Measurements from ENCODE around the gene CDH10. TPM values are rescaled to one million over a fixed set of nuclear protein-coding genes. Genes with fewer than 3 reads are reported as not detected.

Gene CDH10
- total RNA-seq, 2 donors from 2014 or later, result not detected

- H3K9me3 Mint-ChIP-seq, result peaks cover 2% of the 10 kb centered on the region
- no peaks in the 10 kb centered on the region for H3K4me1 Mint-ChIP-seq
- H3K4me3 Mint-ChIP-seq, result no peak overlapping the region
- H3K36me3 Mint-ChIP-seq (ENCODE audit: low read depth), result no peaks in the 10 kb centered on the region
- no peak for ATAC-seq (replicated peaks)
- no peaks in the 10 kb centered on the region for H3K27me3 Mint-ChIP-seq
- no peak overlapping the region for H3K27ac Mint-ChIP-seq
Measured at GRCh38 chr5:24624872-24625271, 19.9 kb downstream of the CDH10 start.

GRCh38 chr5:24623624-24624023, 21.2 kb downstream of the CDH10 start:
- Mint-ChIP-seq H3K4me1 (no peaks in the 10 kb centered on the region), H3K9me3 (peaks cover 5% of the 10 kb centered on the region), H3K27me3 (no peaks in the 10 kb centered on the region), H3K36me3 (ENCODE audit: low read depth) (no peaks in the 10 kb centered on the region), H3K4me3 (no peak overlapping the region), H3K27ac (no peak overlapping the region)
- no peak for ATAC-seq (replicated peaks)

- no peak for ATAC-seq (replicated peaks)
- Mint-ChIP-seq H3K27ac (no peak overlapping the region), H3K9me3 (peaks cover 5% of the 10 kb centered on the region), H3K4me1 (no peaks in the 10 kb centered on the region), H3K4me3 (no peak overlapping the region), H3K36me3 (ENCODE audit: low read depth) (no peaks in the 10 kb centered on the region), H3K27me3 (no peaks in the 10 kb centered on the region)
Measured at GRCh38 chr5:24623031-24623430, 21.7 kb downstream of the CDH10 start.

GRCh38 chr5:24621792-24622191, 23.0 kb downstream of the CDH10 start:
- H3K4me3 Mint-ChIP-seq, result no peak overlapping the region
- H3K9me3 Mint-ChIP-seq, result peaks cover 5% of the 10 kb centered on the region
- ATAC-seq (replicated peaks), result no peak
- no peaks in the 10 kb centered on the region for H3K36me3 Mint-ChIP-seq (ENCODE audit: low read depth)
- no peaks in the 10 kb centered on the region for H3K27me3 Mint-ChIP-seq
- H3K4me1 Mint-ChIP-seq, result no peaks in the 10 kb centered on the region
- no peak overlapping the region for H3K27ac Mint-ChIP-seq

- H3K9me3 Mint-ChIP-seq, result peaks cover 12% of the 10 kb centered on the region
- ATAC-seq (replicated peaks), result no peak
- no peaks in the 10 kb centered on the region for H3K36me3 Mint-ChIP-seq (ENCODE audit: low read depth)
- H3K4me1 Mint-ChIP-seq, result no peaks in the 10 kb centered on the region
- no peaks in the 10 kb centered on the region for H3K27me3 Mint-ChIP-seq
- H3K27ac Mint-ChIP-seq, result no peak overlapping the region
- H3K4me3 Mint-ChIP-seq, result no peak overlapping the region
Measured at GRCh38 chr5:24616566-24616965, 28.2 kb downstream of the CDH10 start.

GRCh38 chr5:24615159-24615558, 29.6 kb downstream of the CDH10 start:
- no peak for ATAC-seq (replicated peaks)
- Mint-ChIP-seq H3K27ac (no peak overlapping the region), H3K4me3 (no peak overlapping the region), H3K36me3 (ENCODE audit: low read depth) (no peaks in the 10 kb centered on the region), H3K9me3 (peaks cover 13% of the 10 kb centered on the region), H3K27me3 (no peaks in the 10 kb centered on the region), H3K4me1 (no peaks in the 10 kb centered on the region)

GRCh38 chr5:24609706-24610105, 35.1 kb downstream of the CDH10 start:
- ATAC-seq (replicated peaks), result no peak
- Mint-ChIP-seq H3K27ac (no peak overlapping the region), H3K9me3 (peaks cover 11% of the 10 kb centered on the region), H3K4me1 (no peaks in the 10 kb centered on the region), H3K36me3 (ENCODE audit: low read depth) (no peaks in the 10 kb centered on the region), H3K4me3 (no peak overlapping the region), H3K27me3 (no peaks in the 10 kb centered on the region)

- Mint-ChIP-seq H3K27me3 (no peaks in the 10 kb centered on the region), H3K9me3 (peaks cover 11% of the 10 kb centered on the region), H3K4me1 (no peaks in the 10 kb centered on the region), H3K36me3 (ENCODE audit: low read depth) (no peaks in the 10 kb centered on the region), H3K27ac (no peak overlapping the region), H3K4me3 (no peak overlapping the region)
- no peak for ATAC-seq (replicated peaks)
Measured at GRCh38 chr5:24606971-24607370, 37.8 kb downstream of the CDH10 start.

- H3K9me3 Mint-ChIP-seq, result peaks cover 10% of the 10 kb centered on the region
- no peaks in the 10 kb centered on the region for H3K36me3 Mint-ChIP-seq (ENCODE audit: low read depth)
- H3K4me1 Mint-ChIP-seq, result no peaks in the 10 kb centered on the region
- no peak overlapping the region for H3K4me3 Mint-ChIP-seq
- no peaks in the 10 kb centered on the region for H3K27me3 Mint-ChIP-seq
- no peak overlapping the region for H3K27ac Mint-ChIP-seq
- ATAC-seq (replicated peaks), result no peak
Measured at GRCh38 chr5:24602188-24602587, 42.6 kb downstream of the CDH10 start.

GRCh38 chr5:24598956-24599355, 45.8 kb downstream of the CDH10 start:
- H3K27ac Mint-ChIP-seq, result no peak overlapping the region
- H3K4me3 Mint-ChIP-seq, result no peak overlapping the region
- no peaks in the 10 kb centered on the region for H3K4me1 Mint-ChIP-seq
- no peaks in the 10 kb centered on the region for H3K27me3 Mint-ChIP-seq
- H3K36me3 Mint-ChIP-seq (ENCODE audit: low read depth), result no peaks in the 10 kb centered on the region
- peaks cover 17% of the 10 kb centered on the region for H3K9me3 Mint-ChIP-seq
- no peak for ATAC-seq (replicated peaks)

GRCh38 chr5:24595329-24595728, 49.4 kb downstream of the CDH10 start:
- H3K4me3 Mint-ChIP-seq, result no peak overlapping the region
- no peaks in the 10 kb centered on the region for H3K36me3 Mint-ChIP-seq (ENCODE audit: low read depth)
- no peaks in the 10 kb centered on the region for H3K4me1 Mint-ChIP-seq
- ATAC-seq (replicated peaks), result no peak
- no peaks in the 10 kb centered on the region for H3K27me3 Mint-ChIP-seq
- H3K9me3 Mint-ChIP-seq, result peaks cover 14% of the 10 kb centered on the region
- no peak overlapping the region for H3K27ac Mint-ChIP-seq

- no peak for ATAC-seq (replicated peaks)
- H3K27me3 Mint-ChIP-seq, result no peaks in the 10 kb centered on the region
- H3K4me1 Mint-ChIP-seq, result no peaks in the 10 kb centered on the region
- H3K9me3 Mint-ChIP-seq, result peaks cover 12% of the 10 kb centered on the region
- no peak overlapping the region for H3K27ac Mint-ChIP-seq
- H3K4me3 Mint-ChIP-seq, result no peak overlapping the region
- H3K36me3 Mint-ChIP-seq (ENCODE audit: low read depth), result no peaks in the 10 kb centered on the region
Measured at GRCh38 chr5:24591426-24591825, 53.4 kb downstream of the CDH10 start.

- Mint-ChIP-seq H3K4me3 (no peak overlapping the region), H3K27ac (no peak overlapping the region), H3K27me3 (no peaks in the 10 kb centered on the region), H3K9me3 (peaks cover 11% of the 10 kb centered on the region), H3K36me3 (ENCODE audit: low read depth) (no peaks in the 10 kb centered on the region), H3K4me1 (no peaks in the 10 kb centered on the region)
- no peak for ATAC-seq (replicated peaks)
Measured at GRCh38 chr5:24589566-24589965, 55.2 kb downstream of the CDH10 start.

GRCh38 chr5:24585751-24586150, 59.0 kb downstream of the CDH10 start:
- no peaks in the 10 kb centered on the region for H3K27me3 Mint-ChIP-seq
- no peak overlapping the region for H3K4me3 Mint-ChIP-seq
- no peaks in the 10 kb centered on the region for H3K4me1 Mint-ChIP-seq
- H3K27ac Mint-ChIP-seq, result no peak overlapping the region
- no peak for ATAC-seq (replicated peaks)
- no peaks in the 10 kb centered on the region for H3K36me3 Mint-ChIP-seq (ENCODE audit: low read depth)
- H3K9me3 Mint-ChIP-seq, result peaks cover 15% of the 10 kb centered on the region

- no peaks in the 10 kb centered on the region for H3K36me3 Mint-ChIP-seq (ENCODE audit: low read depth)
- H3K27me3 Mint-ChIP-seq, result no peaks in the 10 kb centered on the region
- no peak for ATAC-seq (replicated peaks)
- H3K9me3 Mint-ChIP-seq, result peaks cover 10% of the 10 kb centered on the region
- no peaks in the 10 kb centered on the region for H3K4me1 Mint-ChIP-seq
- no peak overlapping the region for H3K4me3 Mint-ChIP-seq
- no peak overlapping the region for H3K27ac Mint-ChIP-seq
Measured at GRCh38 chr5:24571302-24571701, 73.5 kb downstream of the CDH10 start.

GRCh38 chr5:24566933-24567332, 77.8 kb downstream of the CDH10 start:
- Mint-ChIP-seq H3K27me3 (no peaks in the 10 kb centered on the region), H3K27ac (no peak overlapping the region), H3K4me1 (no peaks in the 10 kb centered on the region), H3K9me3 (peaks cover 7% of the 10 kb centered on the region), H3K36me3 (ENCODE audit: low read depth) (no peaks in the 10 kb centered on the region), H3K4me3 (no peak overlapping the region)
- no peak for ATAC-seq (replicated peaks)

Data from activated T-helper 17 cell treated with anti-CD3 and anti-CD28 coated beads, Interleukin-2, amount 50 U/mL, for 72 hours (primary cell).